OCI-M1 (cell line): ENCODE results near the gene IL22RA1.

Experiments used
- DNase-seq: peaks from one replicate; lab custom pipeline; 2025; lab: John Stamatoyannopoulos, UW

IL22RA1 gene

DNA sequence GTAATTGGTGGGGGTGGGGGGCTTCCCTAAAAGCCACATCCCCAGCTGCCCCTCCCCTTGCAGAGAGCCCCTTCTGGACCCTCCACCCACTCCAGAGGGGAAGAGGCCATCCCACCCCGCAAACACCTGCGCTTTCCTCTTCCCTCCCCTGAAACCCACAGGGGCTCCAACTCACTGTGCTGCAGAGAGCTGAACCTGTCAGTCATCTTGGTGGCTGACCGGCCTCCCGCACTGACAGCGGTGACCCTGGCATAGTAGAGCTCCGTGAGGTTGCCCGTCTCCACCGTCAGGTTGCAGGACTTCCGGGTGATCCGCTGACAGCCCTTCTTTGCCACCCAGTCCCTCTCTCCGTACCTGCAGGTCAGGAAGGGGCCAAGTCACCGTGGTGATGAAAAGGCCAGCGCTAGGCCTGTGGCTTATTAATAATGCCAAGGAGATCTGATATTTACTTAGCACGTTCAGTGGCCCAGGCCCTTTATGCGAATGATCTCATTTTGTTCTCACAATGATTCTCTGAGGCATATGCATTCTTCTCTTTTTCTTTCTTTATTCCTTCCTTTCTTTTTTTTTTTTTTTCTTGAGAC lies 5.9 kb downstream of the IL22RA1 start:
- DNase-seq, result no peak

DNA sequence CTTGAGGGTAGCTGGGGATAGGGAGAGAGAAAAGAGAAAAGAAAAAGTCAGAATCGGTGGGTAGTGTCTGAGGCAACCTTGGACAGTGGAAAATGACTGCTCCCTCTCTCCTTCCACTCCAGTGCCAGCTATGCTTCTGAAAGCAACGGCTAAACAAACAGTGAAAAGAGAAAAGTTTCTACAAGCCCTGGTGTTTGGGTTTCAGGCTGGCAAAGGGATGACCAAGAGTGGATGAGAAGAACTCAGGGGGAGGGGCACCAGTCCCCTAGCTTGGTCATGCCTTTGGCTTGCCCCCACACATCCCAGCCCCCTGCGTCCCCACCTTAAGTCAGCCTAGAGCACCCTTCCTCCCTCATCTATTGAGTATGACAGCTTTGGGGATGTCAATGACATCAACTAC lies 8.6 kb downstream of the IL22RA1 start:
- no peak for DNase-seq

DNA sequence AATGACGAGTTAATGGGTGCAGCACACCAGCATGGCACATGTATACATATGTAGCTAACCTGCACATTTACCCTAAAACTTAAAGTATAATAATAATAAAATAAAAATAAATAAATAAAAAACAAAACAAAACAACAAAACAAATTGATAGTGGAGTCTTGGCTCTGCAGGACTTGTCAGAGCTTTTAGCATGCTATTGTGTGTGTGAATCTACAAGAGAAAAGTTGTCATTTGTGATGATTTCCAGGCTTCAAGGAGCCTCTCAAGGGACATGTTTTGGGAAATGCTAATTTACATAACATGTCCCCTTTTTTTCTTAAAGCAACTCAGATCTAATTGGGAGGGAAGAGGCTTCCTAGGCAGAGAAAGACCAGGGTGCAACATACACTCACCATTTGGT lies 9.1 kb downstream of the IL22RA1 start:
- no peak for DNase-seq

GRCh38 chr1:24130385-24130784 lies 12.6 kb downstream of the IL22RA1 start:
- no peak for DNase-seq

DNA sequence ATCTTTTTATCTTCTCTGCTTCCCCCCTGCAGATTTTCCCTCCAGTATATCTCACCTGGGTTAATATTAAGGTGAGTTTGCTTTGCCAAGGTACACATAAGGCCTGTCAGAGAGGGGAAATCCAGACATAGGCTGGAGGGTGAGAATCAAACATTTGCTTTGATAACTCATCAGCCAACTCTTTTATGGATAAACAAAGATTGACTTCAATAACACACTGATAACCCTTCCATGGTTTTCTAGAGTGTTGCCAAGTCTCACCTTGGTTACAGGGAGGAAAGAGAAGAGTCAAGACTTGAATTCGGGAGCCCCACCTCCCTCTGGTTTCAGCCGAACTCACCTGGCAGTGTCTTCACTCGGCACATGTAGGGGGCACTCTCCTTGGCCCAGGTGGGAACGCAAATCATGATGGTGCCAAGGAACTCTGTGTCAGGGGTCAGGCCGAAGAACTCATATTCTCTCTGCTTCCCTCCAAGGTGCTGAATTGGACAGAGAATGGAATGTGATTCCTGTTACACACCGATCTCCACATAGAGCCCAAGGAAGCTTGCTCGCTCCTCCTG lies 15.1 kb downstream of the IL22RA1 start:
- DNase-seq, result no peak

DNA sequence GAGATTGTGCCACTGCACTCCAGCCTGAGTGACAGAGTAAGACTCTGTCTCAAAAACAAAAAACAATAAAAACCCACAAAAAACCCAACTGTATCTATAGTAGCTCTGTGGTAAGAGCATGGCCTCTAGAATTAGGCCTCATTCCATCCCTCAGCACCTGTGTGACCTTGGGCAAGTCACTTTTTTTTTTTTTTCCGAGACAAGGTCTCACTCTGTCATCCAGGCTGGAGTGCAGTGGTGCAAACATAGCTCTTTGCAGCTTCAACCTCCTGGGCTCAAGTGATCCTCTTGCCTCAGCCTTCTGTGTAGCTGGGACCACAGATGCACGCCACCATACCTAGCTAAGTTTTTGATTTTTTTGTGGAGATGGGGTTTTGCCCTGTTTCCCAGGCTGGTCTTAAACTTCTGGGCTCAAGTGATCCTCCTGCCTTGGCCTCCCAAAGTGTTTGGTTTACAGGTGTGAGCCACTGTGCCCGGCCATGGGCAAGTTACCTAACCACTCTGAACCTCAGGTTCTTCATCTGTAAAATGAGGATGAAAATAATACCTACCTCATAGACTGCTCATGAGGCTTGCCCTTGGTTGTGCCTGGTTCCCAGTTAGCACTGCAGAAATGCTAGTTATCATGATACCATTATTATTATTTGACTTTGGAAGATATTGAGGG lies 15.7 kb downstream of the IL22RA1 start:
- DNase-seq, result no peak

DNA sequence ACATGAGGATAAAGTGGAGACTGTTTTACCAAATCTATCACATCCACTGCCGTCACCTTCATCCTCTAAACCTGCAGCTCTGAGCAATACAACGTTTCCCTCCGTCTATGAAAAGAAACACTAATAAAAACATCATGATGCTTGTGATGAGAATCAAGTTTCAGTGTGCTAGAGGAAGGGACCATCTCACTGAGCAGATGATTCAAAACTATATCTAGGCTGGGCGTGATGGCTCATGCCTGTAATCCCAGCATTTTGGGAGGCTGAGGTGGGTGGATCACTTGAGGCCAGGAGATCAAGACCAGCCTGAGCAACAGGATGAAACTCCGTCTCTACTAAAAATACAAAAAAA lies 16.3 kb downstream of the IL22RA1 start:
- DNase-seq, result no peak

DNA sequence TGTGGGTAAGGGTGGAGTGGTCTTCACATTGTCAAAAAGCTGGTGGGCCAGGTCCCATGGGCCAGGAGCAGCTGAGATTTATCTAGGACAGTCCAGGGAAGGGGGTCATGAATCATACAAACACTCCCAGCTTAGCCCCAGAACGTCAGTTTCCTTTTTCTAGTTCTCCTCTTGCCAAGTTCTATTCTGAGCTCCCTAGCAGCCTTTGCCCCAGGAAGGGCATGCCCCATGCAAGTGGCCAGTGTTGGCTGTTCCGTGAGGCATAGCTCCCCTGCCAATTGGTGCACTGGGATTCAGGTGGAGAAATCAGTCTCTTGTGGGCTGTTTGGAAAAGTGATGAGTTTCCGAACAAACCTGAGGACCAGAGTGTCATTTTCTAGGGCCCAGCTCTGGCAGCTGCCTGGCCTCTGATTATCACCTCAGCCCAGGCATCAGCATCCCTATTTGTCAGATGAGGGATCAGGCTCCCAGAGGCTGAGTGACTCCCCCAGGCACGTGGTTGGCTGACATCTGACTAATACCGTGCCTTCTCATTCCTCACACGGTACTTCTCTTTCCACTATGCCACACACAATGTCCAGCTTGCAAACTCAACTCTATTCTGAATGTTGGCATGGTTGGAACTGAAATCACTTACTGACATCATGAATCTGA lies 16.8 kb downstream of the IL22RA1 start:
- DNase-seq, result peak; percentile 23

GRCh38 chr1:24125456-24125855 lies 17.5 kb downstream of the IL22RA1 start:
- no peak for DNase-seq

DNA sequence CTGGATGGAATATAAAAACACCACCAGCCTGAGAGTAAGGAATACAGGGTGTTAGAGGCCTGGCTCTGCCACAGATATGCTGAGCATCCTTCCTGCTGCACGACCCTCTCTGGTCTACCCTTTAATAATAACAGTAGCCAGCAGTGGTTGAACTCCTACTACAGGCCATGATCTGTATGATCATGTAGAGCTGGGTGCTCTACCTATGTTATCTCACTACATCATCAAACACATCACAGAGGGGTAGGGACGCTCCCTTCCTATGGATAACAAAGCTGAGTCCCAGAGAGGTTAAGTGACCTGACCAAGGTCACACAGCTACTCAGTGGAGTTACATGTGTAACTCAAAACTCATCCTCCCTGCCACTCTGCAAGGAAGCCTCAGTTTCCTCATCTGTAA lies 18.0 kb downstream of the IL22RA1 start:
- no peak for DNase-seq

DNA sequence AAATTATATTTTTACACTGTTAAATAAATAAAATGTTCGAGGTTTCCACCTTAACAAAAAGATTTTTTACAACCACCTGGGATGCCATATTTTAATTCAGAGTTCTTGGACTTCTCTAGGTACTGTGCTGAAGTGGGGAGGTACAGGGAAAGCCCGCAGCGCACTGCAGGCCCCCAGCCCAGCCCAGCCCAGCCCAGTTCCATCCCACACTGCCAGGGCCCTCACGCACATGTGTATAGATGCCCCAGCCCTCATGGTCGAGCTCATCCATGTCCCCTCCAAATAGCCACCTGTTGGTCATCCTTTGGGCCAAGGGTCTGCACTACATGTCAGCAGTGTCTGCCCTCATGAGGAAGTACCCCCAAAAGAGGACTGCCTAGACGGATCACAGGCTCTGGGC lies 19.3 kb downstream of the IL22RA1 start:
- DNase-seq, result no peak

- no peak for DNase-seq
Observed at GRCh38 chr1:24122776-24123175, 20.2 kb downstream of the IL22RA1 start.

- no peak for DNase-seq
Observed at GRCh38 chr1:24121406-24121805, 21.5 kb downstream of the IL22RA1 start.

DNA sequence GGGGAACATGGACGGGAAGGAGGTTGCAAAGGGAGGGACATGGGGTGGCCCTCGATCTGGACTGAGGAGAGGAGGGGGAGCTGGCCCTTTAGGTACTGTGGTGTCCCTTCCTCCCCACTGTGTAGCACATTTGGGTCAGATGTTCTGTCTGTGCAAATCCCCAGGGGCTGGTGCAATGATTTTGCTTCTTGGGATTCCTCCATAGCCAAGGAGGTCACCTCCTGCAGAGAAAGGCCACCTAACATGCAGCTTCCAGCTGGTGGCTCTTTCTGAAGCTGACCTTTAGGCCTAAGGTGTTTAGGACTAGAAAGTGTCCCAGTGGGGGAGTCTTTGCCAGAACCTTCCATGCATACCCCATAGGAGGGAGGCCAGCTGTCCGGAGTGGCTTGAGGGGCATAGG lies 22.0 kb downstream of the IL22RA1 start:
- no peak for DNase-seq

DNA sequence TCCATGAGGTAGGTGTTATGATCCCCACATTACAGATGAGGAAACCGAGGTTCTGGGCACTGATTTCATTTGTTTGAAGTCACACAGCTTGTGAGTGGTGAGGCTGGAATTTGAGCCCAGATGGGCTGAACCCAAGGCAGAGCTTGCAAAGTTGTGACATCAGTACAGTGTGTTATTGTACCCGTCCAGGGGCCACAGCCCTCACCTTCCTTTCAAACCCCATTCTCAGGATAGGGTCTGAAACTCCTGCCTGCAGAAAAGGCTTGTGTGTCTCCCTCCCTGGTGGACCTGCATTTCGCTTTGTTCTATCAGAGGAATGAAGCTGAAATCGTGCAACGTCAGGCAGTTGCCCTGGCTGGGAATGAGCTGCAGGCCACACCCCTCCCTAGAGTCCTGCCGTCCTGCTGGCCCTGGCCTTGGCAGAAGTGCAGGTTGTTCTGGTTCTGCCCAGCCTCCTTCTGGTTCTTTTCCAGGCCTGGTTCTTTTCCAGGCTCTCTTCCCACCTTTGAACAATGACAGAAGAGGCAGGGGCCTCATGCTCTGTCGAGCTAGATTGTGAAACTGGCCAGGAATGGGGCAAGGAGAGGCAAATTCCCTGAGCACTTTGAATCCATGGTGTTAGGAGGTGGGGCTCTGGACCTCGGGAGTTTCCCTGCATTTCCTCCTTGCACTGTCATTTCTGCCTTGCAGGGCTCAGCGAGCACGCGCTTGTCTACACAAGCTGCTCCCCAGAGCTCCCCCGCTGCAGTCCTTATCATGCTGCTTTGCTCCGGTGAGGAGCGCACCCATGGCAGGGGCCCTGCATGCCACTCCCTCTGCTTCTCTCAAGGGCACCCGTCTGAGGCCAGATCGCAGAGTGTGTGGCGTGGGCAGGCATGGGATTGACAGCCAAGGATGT lies 22.8 kb downstream of the IL22RA1 start:
- no peak for DNase-seq

- DNase-seq, result no peak
Observed at GRCh38 chr1:24119489-24119858, 23.5 kb downstream of the IL22RA1 start.

DNA sequence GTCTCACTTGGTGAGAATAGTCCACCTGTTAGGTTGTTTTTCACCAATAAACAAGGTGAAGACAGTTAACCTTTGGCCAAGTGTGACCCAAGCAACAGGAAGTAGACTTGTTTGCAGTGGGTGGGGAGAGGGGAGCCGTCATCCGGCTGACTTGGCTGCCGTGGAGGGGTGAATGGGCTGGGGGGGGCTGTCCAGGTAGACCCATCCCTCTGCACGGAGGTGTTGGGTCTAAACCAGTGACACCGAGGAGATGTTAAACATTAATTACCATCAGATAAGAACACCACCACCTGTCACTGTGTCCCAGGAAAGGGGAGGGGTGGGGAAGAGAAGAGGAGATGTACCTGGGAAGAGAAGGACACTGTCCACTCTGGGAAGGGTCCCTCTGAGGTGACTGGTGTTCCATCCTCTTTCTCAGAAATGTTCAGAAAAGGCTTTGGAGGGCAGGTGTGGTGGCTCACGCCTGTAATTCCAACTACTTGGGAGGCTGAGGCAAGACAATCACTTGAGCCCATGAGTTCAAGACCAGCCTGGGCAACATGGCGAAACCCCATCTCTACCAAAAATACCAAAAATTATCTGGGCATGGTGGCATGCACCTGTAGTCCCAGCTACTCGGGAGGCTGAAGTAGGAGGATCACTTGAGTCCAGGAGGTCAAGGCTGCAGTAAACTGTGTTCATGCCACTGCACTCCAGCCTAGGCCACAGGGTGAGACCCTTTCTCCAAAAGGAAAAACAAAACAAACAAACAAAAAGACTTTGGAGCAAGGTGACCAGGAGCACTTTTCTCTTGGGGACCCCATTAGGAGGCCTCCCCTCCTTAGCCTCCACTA lies 24.3 kb downstream of the IL22RA1 start:
- no peak for DNase-seq

GRCh38 chr1:24117722-24118409 lies 25.1 kb downstream of the IL22RA1 start:
- DNase-seq, result no peak

DNA sequence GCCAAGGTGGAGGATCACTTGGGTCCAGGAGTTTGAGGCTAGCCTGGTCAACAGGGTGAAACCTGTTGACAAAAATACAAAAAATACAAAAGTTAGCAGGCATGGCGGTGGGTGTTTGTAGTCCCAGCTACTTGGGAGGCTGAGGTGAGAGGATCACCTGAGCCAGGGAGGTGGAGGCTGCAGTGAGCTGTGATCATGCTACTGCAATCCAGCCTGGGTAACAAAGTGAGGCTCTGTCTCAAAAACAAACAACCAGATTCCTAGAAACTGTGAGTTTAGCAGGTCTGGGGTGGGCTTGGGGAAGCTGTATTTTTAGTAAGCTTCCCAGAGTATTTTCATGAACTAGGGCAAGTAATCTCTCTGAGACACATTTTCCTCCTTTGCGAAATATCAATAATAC lies 25.8 kb downstream of the IL22RA1 start:
- DNase-seq, result no peak

DNA sequence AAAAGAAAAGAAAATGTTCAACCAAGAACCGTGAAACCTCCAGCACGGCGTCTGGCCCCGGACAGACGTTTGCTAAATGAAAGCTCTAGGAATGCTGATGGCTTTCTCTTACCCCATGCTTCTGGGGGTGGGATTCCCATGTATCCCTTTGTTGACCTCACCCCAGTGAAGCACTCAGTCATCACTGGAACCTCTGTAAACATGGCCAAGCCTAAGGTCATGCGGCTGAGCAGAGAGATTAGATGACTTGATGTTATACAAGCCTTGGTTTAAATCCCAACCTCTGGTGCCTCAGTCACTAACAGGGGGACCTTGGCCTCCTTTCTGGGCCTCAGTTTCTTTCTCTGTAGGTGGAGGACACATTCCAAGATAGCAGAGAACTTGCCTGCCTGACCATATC lies 28.2 kb downstream of the IL22RA1 start:
- DNase-seq, result no peak

- no peak for DNase-seq
Observed at GRCh38 chr1:24113641-24114033, 29.3 kb downstream of the IL22RA1 start.
